HEK293T (cell line): ENCODE measurements around the gene TOB2.

Source experiments
- CTCF ChIA-PET: fragments of 350-600 bp; formaldehyde crosslinking; extraction: SDS; loops from one replicate; lab custom pipeline; 2021; ENCODE audit warnings: antibody characterized with exemption, inconsistent platforms; lab: Yijun Ruan, JAX
- POLR2A ChIA-PET: fragments of 350-600 bp; formaldehyde crosslinking; extraction: SDS; loops from one replicate; lab custom pipeline; 2020; ENCODE audit warnings: antibody characterized with exemption, inconsistent platforms; lab: Yijun Ruan, JAX
- DNase-seq: peaks from one replicate; pipeline ENCODE4 v3.0.0; 2012; ENCODE audit warnings: mixed read lengths; ENCODE audit errors: extremely low spot score
- ARNT ChIP-seq: fragments of 450-650 bp; IDR thresholded peaks from 2 replicates; pipeline ENCODE4 v1.6.1; 2017; ENCODE audit warnings: mild to moderate bottlenecking
- BHLHE40 ChIP-seq: fragments of 450-650 bp; IDR thresholded peaks from 2 replicates; pipeline ENCODE4 v1.6.1; 2016; ENCODE audit warnings: mild to moderate bottlenecking, moderate library complexity, borderline replicate concordance
- CTBP1 ChIP-seq: fragments of 450-650 bp; IDR thresholded peaks from 2 replicates; pipeline ENCODE4 v1.6.1; 2016; ENCODE audit warnings: borderline replicate concordance
- ELF4 ChIP-seq: fragments of 450-650 bp; IDR thresholded peaks from 2 replicates; pipeline ENCODE4 v1.6.1; 2017; ENCODE audit warnings: antibody characterized with exemption
- FOXA1 ChIP-seq: fragments of 450-650 bp; IDR thresholded peaks from 2 replicates; pipeline ENCODE4 v1.6.1; 2016; ENCODE audit warnings: mild to moderate bottlenecking
- FOXK2 ChIP-seq: fragments of 450-650 bp; IDR thresholded peaks from 2 replicates; pipeline ENCODE4 v1.6.1; 2016; ENCODE audit warnings: mild to moderate bottlenecking
- FOXM1 ChIP-seq: fragments of 450-650 bp; IDR thresholded peaks from 2 replicates; pipeline ENCODE4 v1.6.1; 2017; ENCODE audit warnings: mild to moderate bottlenecking, borderline replicate concordance
- HDGF ChIP-seq: fragments of 450-650 bp; IDR thresholded peaks from 2 replicates; pipeline ENCODE4 v1.6.1; 2017; ENCODE audit warnings: antibody characterized with exemption, borderline replicate concordance
- L3MBTL2 ChIP-seq: fragments of 450-650 bp; conservative IDR thresholded peaks from 2 replicates; pipeline ENCODE4 v1.6.1; 2016; ENCODE audit warnings: mild to moderate bottlenecking
- LEF1 ChIP-seq: fragments of 450-650 bp; IDR thresholded peaks from 2 replicates; pipeline ENCODE4 v1.6.1; 2017; ENCODE audit warnings: mild to moderate bottlenecking, borderline replicate concordance
- NFRKB ChIP-seq: fragments of 450-650 bp; IDR thresholded peaks from 2 replicates; pipeline ENCODE4 v1.6.1; 2016; ENCODE audit warnings: mild to moderate bottlenecking, moderate library complexity
- PKNOX1 ChIP-seq: fragments of 450-650 bp; IDR thresholded peaks from 2 replicates; pipeline ENCODE4 v1.6.1; 2016
- SP1 ChIP-seq: fragments of 450-650 bp; IDR thresholded peaks from 2 replicates; pipeline ENCODE4 v1.6.1; 2017
- SUZ12 ChIP-seq: fragments of 450-650 bp; IDR thresholded peaks from 2 replicates; pipeline ENCODE4 v1.6.1; 2016; ENCODE audit warnings: mild to moderate bottlenecking
- TARDBP ChIP-seq: fragments of 450-650 bp; IDR thresholded peaks from 2 replicates; pipeline ENCODE4 v1.6.1; 2016
- ZNF384 ChIP-seq: fragments of 450-650 bp; IDR thresholded peaks from 2 replicates; pipeline ENCODE4 v1.6.1; 2016

Gene TOB2

GRCh38 chr22:41487037-41487935 is 40.7 kb upstream of the TOB2 start:
- CTCF ChIA-PET, result no interaction called here
- POLR2A ChIA-PET, result interaction anchor here (0.6 kb wide), 1 partner anchor 39 kb away, joined by 3 read pairs; no protein-coding TSS in a partner anchor

GRCh38 chr22:41485033-41485432 is 38.4 kb upstream of the TOB2 start:
- POLR2A ChIA-PET, result no interaction called here

More at GRCh38 chr22:41487037-41487935, 40.7 kb upstream of the TOB2 start:
- no peak for DNase-seq
- TF ChIP-seq PKNOX1 (no peak), NFRKB (no peak), CTBP1 (no peak), FOXM1 (no peak), FOXK2 (no peak), SP1 (no peak), SUZ12 (no peak), ARNT (no peak), LEF1 (no peak), TARDBP (no peak), ELF4 (no peak), FOXA1 (no peak), ZNF384 (no peak), HDGF (no peak), L3MBTL2 (no peak), BHLHE40 (no peak)

GRCh38 chr22:41482319-41482935 is 35.8 kb upstream of the TOB2 start:
- CTCF ChIA-PET, result interaction anchor here (0.6 kb wide), 1 partner anchor 10 kb away, joined by 4 read pairs; no protein-coding TSS in a partner anchor
- DNase-seq, result no peak
- POLR2A ChIA-PET, result interaction anchor here (2.3 to 5.6 kb wide), 2 partner anchors 13 to 36 kb away, joined by 7 to 26 read pairs; partner anchors contain the start of genes ACO2, PHF5A and TOB2
- TF ChIP-seq SUZ12 (no peak), ZNF384 (no peak), FOXK2 (no peak), CTBP1 (no peak), HDGF (no peak), PKNOX1 (no peak), LEF1 (no peak)

More at GRCh38 chr22:41485033-41485432, 38.4 kb upstream of the TOB2 start:
- CTCF ChIA-PET, result no interaction called here
- DNase-seq, result no peak
- TF ChIP-seq CTBP1 (no peak), TARDBP (no peak), ZNF384 (no peak), ELF4 (no peak), FOXK2 (no peak), PKNOX1 (no peak), HDGF (no peak), BHLHE40 (no peak), FOXM1 (no peak), L3MBTL2 (no peak), LEF1 (no peak), SUZ12 (no peak), ARNT (no peak), NFRKB (no peak), FOXA1 (no peak), SP1 (no peak)

- ChIA-PET CTCF (interaction anchor here (0.6 kb wide), 1 partner anchor 10 kb away, joined by 4 read pairs; no protein-coding TSS in a partner anchor), POLR2A (interaction anchor here (2.3 to 5.6 kb wide), 2 partner anchors 13 to 35 kb away, joined by 7 to 26 read pairs; partner anchors contain the start of genes ACO2, PHF5A and TOB2)
- no peak for TF ChIP-seq CTBP1
- no peak for TF ChIP-seq LEF1
- TF ChIP-seq ELF4, result no peak
- no peak for TF ChIP-seq NFRKB
- TF ChIP-seq BHLHE40, result no peak
- TF ChIP-seq ARNT, result no peak
- TF ChIP-seq FOXM1, result no peak
- no peak for TF ChIP-seq TARDBP
- TF ChIP-seq PKNOX1, result no peak
- TF ChIP-seq SP1, result no peak
- no peak for TF ChIP-seq HDGF
- no peak for TF ChIP-seq L3MBTL2
- no peak for TF ChIP-seq FOXK2
- TF ChIP-seq ZNF384, result no peak
- no peak for TF ChIP-seq FOXA1
- TF ChIP-seq SUZ12, result no peak
- no peak for DNase-seq
Measured at GRCh38 chr22:41481925-41482318, 35.3 kb upstream of the TOB2 start.
